IPS-NIHi11 (cell line): ENCODE results near the gene VTCN1.

ENCODE experiments used
- DNase-seq: peaks from one replicate; pipeline ENCODE4 v3.0.0; 2012; ENCODE audit warnings: mixed read lengths, low spot score

Gene VTCN1

GRCh38 chr1:117208580-117208979 lies 2.1 kb downstream of the VTCN1 start:
- no peak for DNase-seq

DNA sequence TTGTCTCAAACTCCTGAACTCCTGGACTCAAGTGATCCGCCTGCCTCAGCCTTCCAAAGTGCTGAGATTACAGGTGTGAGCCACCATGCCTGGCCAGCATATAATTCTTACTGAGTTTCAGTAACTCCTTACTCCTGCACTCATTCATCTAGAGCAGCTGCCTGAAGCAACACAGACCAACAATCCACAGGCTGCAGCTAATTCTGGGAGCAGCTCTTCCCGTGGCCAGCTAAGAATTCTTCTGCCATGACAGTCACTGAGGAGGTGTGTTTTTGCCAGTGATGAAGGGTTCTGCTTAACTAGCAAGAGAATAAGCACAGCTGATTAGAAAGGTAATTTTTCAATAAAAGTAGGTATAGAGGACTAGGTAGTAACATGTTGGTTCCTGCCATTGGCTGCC lies 5.4 kb downstream of the VTCN1 start:
- DNase-seq: no peak

GRCh38 chr1:117201808-117202207 lies 8.9 kb downstream of the VTCN1 start:
- DNase-seq: no peak

DNA sequence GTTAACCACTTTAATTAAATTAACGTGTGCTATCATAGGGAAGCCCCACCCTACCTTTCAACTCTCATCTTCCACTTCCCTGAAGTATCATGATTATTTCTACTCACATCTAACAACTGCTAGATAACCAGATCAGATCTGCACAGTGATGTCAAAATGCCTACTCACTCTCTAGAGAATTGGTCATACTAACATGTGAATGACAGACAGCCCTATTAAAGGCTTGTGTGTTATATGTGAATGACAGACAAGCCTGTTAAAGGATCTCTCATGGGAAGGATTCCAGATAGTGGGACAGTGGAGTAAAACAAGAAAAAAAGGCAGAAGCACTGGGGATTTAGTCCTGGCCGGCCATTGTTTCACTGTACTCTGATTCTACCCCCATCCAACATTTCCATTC lies 12.6 kb downstream of the VTCN1 start:
- DNase-seq: no peak

DNA sequence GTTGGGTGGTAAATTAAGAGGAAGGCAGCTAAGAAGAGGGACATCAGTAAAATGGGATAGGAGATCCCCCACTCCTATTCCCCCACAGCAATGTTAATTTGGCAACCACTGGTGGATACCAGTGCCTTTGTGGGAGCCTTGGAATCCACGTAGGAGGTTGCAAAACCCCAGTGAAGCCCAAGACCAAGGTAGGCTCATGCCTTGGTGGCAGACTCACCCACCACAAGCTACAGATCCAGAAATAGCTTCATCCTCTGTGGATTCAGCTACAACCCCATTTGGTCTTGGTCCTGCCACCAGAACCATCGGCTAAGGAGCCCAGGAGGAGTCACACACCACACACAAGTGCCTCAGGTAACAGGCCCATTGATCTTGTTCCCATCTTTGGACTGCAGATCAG lies 21.0 kb downstream of the VTCN1 start:
- DNase-seq: no peak

- DNase-seq: no peak
These were observed 21.8 kb downstream of the VTCN1 start for GRCh38 chr1:117188816-117189437.

DNA sequence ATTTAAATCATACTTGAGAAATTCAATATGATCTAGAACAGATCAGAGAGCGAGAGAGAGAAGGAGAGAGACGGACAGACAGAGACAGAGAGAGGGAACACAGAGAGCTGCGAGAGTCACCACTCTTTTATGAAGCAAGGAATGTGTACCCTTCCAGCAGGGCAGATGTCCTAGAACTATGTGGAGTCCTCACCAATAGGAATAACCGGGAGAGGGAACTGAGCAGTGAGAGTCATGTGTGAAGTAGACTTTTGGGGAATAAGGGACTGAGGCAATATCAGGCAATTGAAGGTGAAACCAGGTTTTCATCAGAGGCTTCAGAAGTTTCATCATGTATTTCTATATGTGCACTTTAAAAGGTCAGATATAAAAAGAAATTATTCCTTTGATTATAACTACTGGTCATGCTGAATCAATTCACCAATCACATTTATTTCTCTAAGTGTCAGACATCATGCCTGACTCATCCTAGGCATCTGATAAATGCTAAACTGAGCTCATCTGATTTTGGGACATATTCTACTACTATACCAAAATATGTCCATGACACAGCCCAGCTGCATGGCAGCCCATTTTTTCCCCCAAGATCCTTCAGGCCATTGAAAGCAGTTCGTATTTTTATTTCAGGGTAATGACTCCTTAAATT lies 22.4 kb downstream of the VTCN1 start:
- DNase-seq: no peak

- DNase-seq: no peak
These were observed 27.6 kb downstream of the VTCN1 start for GRCh38 chr1:117183112-117183511.

- DNase-seq: no peak
These were observed 28.4 kb downstream of the VTCN1 start for GRCh38 chr1:117182319-117182718.

- DNase-seq: no peak
These were observed 29.1 kb downstream of the VTCN1 start for GRCh38 chr1:117181630-117182041.

DNA sequence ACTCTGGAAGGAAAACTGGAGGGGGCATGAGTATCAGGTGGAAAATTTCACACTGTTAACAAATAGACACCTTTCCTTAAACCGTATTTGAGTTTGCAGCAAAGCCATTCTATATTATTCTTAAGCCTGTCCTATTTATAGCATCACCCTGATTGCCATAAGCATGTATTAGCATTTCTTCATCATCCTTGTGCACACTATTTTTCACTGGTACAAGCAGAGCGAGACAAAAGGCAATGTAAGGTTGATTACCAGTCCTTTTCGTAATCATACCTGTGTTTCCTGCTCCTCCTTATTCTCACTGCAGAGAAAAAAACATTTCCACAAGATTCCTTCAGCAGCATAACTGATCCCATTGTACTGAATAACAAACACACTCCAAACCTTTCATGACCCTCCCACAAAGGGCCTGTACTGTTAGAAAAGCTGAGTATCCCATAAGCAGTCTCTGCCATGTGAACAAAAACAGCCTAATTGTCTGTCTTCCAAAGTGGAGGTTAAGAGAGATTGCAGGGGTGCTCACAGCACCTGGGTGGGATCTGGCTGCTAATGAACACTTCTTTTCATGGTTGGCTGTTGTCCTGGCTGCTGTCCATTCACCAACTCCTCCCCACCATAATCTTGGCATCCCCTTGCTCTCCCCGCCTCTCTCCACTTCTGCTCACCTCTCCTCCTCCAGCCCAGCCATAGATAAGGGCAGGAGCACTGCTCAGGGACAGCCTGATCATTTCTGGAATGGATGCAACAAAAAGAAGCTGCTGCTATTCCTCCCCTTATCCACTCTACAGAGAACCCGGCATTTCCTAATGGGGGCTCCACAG lies 30.4 kb downstream of the VTCN1 start:
- no peak for DNase-seq

DNA sequence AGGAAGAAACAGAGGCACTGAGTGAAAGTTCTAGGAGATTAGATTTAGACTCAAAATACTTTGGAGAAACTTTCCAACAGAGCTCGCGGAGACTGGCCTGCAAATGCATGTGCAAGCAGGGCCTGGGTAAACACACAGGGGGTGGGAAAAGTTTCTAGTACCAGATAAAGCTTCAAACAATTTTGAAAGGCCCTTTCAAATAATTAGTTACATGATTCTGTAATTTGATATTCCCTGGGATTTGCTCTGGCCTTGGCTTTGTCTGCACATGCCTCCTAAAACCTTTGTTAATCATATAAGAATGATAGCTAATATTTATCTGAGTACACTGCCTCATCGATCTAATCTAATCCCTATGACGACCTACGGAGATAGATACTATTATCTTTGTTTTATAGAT lies 31.3 kb downstream of the VTCN1 start:
- DNase-seq: no peak

- no peak for DNase-seq
These were observed 32.0 kb downstream of the VTCN1 start for GRCh38 chr1:117178756-117179155.

DNA sequence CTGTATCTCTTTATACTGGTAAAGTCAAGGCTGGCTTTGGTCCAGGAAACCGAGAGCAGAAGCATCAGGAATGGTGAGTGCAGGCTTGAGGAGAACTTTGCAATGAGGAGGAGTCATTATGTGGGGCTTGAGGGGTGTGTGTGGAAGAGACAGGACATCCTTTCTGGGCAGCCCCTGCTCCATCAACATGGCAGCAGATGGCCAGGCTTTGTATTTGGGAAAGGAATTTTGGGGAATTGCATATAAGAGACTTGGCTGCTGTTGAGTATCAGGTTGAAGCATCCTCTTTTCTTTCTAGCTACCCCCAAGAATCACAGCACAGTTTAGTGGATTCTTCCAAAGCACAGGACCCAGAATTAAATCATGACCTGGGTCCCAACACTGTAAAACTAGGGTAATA lies 33.4 kb downstream of the VTCN1 start:
- no peak for DNase-seq

DNA sequence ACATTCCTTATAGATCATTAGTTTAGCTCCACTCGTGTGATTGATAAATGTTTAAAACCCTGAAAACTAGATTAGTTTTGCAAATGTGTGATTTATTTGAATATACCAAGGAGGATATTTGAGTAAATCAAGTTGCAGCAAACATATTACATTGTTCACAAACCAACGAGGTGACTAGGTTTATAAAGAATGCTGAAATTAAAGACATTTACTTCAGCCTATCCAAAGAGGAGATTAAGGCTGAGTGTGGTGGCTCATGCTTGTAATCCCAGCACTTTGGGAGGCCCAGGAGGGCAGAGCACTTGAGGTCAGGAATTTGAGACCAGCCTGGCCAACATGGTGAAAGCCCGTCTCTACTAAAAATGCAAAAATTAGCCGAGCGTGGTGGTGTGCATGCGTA lies 34.1 kb downstream of the VTCN1 start:
- DNase-seq: no peak

DNA sequence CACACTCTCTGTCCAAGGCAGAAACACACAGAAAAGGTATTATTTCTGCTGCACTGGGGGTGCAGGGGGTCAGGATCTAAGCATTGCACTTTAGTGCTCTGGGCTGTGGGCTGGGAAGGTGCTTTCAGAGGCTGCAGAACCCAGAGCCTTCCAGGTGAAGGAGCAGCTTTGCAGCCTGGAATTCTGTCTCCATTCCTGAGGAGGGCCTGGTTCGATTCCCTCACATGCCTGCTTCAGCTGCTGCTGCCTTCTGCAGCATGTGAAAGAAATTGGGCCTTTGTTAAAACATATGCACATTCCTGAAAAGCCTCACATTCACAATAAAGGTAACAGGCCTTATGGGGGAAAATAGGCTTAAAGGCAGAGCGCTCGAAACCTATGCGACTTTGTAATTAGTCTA lies 35.9 kb downstream of the VTCN1 start:
- no peak for DNase-seq

GRCh38 chr1:117173691-117174090 lies 37.0 kb downstream of the VTCN1 start:
- DNase-seq: no peak

- DNase-seq: no peak
These were observed 37.7 kb downstream of the VTCN1 start for GRCh38 chr1:117173006-117173405.

DNA sequence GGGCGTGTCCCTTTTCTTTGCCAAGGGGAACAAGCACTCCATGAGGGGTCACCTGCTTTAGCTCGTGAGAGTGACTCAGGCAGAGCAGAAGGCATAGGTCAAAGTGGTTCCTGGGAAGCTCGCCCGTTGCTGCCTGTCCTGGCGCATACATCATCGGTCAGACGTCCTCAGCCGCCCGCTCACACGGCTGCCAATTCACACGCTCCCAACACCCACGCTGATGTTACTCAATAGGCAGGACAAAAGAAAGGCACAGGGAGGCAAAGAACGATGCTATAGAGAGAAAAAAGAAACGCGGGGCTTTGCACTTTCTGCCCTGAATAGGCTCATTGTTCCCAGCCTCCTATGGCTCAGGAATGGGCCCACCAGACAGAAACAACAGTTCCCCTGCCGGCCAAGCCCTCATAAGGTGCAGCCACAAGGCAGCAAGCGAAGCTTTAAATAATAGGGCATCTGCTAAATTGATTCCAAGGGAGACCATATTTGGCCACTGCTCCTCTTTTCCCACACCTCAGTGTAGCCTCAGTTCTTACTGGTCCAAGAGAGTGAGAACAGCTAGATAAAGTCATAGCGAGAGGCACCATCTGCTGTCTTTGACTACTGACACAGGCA lies 38.7 kb downstream of the VTCN1 start:
- no peak for DNase-seq

DNA sequence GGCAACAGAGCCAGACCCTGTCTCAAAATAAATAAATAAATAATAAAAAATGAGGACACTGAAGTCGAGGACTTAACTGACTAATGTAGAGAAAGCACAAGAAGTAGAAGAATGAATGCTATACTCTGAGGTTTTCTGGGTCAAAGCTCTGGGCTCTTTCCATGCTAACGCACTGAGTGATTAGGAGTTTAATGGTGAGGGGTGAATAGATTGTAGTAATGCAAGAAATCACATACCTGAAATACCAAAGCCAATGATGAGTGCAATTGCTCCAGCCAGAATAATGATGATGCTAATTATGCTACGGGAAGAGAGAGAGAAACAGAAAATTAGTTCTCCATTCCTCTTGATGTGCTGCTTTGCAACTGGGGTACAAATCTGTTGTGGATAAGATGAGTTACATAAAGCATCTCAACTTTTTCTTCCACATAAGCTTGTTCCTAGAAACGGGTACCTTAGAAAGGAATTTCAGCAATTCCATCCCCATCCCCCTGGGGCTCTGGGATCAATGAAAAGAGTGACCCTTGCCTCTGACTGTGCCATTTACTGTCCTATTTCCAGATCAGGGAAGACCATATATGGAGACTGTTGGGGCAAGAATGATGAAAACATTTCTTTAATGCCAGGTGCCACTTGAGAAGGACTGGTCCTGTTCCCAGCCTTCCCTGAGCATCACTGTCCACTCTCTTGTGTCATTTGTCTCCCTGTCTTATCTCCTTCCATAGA lies 40.7 kb downstream of the VTCN1 start:
- peak; percentile 31 for DNase-seq

DNA sequence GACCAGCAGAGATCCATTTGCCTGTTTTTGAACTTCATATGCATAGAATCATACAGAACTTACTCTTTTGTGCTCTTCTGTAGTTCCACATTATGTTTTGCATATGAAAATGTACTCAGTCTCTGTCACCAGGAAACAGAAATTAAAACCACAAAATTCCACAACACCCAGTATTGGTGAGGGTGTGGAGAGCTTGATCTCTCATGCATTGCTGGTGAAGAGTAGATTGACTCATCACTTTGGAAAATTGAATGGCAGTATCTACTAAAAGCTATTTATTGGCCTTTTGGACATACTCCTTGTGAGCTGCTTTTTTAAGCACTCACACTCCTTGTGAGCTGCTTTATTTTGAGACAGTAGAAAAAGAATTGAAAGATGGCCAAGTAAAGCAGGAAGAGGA lies 43.3 kb downstream of the VTCN1 start:
- DNase-seq: no peak

- no peak for DNase-seq
These were observed 44.7 kb downstream of the VTCN1 start for GRCh38 chr1:117166076-117166475.
